HG03060 (cell line): ENCODE data around the gene TALDO1.

Source experiments
- ATAC-seq: cut with Tn5 transposase; IDR thresholded peaks from one replicate; pipeline ENCODE4 v1.9.1; 2021; ENCODE audit warnings: low read depth, moderate number of reproducible peaks; ENCODE audit not compliant: unreplicated experiment

TALDO1 gene

DNA sequence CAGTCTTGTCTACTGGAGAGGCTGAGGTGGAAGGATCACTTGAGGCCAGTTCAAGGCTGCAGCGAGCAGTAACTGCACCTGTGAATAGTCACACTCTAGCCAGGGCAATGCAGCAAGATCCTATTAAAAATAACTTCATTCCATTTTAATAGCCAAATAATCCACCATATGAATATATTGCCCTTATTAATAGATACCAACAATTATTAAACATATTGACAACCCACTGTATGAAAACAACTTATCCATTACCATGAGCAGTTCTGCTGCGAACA is 19.6 kb downstream of the TALDO1 start:
- no peak for ATAC-seq

DNA sequence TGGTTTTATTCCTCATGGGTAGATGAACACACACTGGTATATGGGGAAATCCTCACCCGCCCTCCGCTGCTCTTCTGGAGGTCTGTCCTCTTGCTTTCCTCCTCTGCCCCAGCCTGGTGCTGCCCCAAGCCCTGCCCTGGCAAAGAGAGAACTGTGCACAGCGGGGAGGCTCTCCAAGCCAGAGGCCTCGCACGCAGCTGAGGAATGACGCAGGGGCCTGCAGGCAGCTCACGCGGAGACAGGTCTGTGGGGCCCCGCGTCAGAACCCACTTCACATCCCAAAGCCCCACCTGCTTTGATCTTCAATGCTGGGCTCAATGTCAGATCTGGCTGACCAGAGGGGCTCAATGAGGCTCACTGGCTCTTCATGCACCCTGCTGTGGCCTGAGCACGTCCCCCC is 20.0 kb downstream of the TALDO1 start:
- no peak for ATAC-seq

DNA sequence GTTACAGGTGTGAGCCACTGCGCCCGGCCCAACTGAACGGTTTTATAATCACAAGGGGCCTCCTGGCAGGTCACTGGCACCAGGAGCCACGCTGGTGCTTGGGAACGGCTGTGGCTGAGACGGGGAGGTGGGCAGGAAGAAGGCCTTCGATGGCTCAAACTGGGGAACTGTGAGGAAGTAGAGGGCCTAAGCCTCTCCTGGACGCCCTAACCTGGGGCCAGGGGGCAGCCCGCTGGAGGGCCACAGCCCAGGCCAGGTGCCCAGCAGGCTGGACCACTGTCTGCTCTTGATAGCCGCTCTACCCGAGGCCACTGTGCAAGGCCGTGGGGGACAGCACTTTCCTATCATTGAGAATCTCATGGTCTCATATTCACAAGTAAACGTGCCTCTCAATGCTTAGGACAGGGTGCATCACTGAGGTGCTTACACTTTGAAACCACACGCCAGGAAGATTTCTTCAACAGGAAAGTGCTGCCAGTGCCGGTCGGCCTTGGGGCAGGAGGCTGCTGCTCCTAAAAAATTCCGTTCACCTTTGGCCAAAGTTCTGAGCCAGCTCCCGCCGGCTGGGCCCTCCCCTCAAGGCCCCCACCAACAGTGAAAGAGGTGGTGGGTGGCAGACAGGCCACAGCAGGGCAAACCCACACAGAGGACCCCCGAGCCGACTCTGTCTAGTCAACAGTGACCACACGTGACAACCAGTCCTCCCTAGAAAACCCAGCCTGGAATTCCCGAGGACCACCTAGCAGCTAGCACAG is 22.8 kb downstream of the TALDO1 start:
- no peak for ATAC-seq

DNA sequence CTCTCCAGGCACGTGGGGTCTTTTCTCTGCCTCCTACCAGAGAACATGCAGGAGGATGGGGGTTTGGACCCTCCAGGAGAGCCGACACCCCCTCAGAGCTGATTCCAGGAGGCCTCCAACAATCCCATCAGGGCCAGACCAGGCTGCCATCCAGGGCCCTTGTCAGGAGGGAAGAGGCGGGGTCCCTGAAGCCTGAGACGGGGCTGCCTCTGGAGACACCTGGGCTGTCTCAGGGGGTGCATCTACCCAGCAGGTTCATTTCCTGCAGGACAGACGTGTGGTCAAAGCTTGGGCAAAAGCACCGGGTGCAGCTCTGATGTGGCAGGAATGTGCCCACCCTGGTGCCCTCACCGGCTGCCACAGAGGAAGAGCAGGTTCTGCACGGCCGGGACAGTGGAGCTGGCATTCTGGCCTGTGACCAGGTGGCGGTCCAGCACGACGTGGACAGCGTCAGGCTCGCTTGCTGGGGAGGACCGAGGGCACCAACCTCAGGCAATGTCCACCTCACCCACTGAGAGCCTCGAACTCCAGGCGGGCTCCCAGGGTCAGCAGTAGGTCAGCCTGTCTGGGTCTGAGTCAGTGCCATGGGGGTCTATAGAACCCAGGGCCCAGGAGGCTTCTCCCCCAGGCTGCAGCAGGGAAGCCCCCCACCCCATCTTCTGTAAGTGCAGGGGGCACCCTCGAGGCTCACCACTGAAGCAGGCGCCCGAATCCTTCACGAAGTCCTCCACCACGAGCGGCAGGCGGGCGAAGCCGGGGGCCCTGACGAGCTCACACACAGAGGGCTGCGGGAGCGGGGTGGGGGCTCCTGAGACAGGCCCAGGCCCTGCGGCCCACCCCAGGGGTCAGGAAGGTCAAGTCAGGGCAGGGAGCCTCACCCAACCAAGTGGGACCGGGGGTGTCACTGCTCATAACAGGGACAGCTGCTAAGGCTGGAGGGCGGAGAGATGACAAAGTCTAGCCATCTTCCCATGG is 23.7 kb downstream of the TALDO1 start:
- ATAC-seq: no peak

DNA sequence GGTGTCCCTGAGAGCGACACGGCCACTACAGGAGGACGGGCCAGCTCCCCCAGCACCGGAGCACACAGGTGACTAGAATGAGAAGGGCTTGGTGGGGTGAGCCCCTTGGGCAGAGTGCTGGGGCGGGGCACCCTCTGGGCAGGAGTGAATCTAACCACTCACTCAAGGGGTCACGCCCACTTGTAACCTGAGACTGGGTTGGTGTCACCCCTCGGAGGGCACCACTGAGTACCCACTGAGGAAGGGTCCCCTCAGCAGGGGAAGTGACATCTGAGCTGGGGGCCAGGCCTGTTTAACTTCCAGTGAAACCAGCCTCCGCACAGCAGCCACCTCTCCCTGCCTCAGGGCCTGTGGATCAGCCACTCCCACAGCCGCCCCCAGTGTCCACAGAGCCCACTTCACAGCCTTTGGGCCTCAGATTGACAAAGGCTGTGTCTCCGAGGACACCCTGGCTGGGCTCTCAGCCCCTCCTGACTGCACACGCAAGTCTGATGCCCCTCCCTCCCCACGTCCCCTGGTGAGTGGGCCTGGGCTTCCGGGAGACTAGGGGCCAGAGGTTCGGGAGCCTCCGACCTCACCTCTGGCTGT is 24.4 kb downstream of the TALDO1 start:
- ATAC-seq: no peak

DNA sequence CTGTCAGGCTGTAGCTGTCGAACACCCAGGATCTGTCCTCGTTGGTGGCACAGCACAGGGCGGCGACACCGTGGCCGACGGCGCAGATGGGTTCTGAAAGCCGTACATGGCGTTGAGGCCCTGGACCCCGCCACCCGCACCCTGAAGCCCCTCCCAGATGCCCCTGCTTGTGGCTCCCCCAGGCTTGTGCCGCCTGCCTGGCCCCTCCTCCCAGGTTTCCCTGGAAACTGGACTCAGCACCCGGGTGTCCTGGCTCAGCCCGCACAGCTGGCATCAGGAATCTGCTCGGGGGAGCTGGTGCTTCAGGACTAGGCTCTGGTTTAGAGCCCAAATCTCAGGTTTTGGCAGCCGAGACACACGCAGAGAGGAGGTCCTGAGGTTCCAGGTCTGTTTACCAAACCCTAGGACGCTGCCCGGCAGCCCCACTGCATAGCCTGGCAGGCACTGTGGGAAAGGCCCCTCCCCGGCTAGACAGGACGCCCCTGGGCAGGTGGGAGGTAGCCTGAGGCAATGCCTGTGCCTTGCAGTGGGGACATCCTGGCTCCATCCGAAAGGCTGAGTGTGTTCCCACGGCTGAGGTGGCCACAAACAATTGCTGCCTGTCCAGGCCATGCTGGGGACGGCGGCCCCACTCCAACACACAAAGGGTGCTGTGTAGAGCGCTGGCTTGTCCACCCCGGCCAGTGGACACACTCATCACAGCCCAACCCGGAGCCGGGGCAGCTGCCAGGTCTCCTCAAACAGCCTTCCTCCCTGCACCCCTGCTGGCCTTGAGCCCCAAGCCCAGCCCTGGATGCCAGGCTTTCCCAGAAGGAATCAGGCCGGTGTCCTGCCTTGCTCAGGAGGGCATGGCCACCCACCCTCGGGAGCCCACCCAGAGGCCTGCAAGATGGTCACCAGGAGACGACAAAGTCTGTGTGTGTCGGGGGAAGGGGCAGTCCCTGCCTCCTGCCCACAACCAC is 25.4 kb downstream of the TALDO1 start:
- ATAC-seq: no peak

DNA sequence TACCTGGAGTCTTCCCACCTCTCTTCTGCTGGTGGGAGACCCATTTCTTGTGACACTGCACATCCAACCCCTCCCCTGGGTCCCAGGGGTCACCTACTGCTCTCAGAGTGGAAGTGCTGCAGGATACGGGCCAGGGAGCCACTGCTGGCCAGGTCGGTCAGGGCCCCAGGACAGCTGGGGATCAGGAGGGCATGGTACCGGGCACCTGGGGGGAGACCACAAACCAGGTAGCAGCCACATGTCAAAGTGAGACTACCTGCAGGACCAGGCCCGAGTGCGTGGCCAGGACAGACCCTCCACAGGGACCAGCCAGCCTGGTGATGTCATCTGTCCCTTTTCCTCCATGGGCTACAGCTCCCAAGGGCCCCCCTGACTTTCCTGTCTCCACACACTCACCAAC is 26.2 kb downstream of the TALDO1 start:
- ATAC-seq: no peak

DNA sequence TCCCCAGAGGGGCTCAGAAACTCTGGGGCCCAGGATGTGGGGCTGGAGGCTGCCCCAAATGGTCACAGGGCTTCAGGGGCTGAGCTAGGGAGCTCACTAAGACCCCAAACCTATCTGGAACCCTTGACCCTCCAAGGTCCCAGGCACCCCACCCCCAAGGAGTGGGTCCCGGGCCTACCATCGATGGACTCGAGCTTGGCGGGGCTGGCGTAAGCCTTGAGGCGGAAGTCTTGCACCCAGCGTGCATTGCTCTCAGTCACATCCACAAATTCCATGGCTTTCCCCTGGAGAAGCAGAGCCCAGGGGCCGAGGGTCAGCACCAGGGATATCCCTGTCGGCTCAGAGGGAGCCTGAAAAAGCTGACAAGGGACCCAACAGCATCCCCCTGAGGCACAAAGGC is 26.6 kb downstream of the TALDO1 start:
- no peak for ATAC-seq

DNA sequence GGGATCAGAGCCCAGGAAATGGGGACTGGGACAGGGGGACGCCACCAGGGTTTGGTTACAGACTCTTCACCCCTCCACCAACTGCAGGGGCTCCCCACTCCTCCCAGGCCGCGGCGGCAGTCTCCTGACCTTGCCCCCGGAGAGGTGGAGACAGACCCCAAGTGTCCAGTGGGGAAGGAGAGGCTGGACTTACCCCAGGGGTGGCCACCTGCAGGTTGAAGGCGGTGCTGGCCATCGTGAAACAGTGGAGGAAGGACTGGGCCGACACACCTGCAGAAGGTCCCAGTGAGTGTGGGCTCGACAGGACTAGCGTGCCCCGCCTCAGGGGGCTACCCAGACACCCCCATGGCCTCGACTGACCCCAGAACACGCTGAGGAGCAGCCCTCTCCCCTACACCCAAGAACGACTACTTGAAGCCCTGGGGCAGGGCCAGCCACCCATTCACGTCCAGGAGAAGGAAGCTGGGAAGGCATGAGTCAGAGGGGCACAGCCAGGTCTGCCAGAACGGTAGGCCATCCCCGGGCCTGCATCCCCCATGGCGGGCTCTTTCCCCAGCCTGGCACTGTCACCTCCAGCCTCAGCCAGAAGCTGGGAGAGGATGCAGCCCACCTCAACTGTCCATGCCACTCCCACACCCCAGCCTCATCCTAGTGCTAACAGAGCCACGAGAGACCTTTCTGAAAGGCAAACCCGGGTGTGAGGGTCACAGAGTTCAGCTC is 27.8 kb downstream of the TALDO1 start:
- ATAC-seq: no peak

DNA sequence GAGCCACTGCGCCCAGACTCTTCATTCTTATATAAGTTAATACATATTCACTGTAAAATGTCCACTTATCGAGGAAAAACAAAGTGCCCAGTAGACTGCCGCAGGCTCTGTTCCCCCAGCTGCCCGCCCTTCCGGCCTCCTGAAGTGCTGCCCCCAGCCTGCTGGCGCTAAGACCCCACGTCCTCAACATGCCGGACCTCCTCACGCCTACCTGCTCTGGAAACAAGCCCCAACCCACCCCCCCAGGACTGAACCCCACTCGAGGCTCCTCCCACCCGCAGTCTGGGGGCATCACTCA is 28.9 kb downstream of the TALDO1 start:
- ATAC-seq: no peak

DNA sequence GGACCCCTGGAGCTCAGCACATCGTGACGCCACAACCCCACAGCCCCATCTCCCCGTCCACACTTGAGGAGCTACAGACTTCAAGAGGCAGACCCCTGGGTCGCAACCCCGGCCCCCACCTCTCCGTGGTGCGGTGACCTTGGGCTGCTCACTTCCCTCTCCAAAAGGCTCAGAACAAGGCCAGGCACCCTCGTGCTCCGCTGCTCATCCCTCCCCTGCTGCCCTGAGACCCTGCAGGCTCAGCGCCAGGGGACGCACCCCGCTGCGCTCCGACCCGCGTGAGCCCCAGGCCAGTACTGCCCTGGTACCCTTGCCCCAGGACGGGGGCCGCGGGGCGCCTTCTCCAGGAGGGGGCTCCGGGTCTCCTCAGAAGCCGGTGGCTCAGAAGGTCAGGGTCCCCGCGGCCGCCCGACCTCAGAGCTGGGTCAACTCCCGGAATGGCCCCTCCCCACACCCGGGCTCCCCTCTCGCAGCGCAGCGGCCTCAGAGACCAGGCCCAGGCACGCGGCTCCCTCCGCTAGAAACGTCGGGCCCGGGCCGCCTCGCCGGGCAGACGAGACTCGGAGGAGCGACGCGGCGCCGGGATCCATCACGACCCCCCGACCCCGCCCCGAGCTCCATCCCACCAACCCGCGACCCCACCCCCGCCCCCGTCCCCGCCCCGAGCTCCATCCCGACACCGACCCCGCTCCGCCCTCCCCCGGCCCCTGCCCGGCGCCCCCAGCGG is 29.5 kb downstream of the TALDO1 start:
- no peak for ATAC-seq

DNA sequence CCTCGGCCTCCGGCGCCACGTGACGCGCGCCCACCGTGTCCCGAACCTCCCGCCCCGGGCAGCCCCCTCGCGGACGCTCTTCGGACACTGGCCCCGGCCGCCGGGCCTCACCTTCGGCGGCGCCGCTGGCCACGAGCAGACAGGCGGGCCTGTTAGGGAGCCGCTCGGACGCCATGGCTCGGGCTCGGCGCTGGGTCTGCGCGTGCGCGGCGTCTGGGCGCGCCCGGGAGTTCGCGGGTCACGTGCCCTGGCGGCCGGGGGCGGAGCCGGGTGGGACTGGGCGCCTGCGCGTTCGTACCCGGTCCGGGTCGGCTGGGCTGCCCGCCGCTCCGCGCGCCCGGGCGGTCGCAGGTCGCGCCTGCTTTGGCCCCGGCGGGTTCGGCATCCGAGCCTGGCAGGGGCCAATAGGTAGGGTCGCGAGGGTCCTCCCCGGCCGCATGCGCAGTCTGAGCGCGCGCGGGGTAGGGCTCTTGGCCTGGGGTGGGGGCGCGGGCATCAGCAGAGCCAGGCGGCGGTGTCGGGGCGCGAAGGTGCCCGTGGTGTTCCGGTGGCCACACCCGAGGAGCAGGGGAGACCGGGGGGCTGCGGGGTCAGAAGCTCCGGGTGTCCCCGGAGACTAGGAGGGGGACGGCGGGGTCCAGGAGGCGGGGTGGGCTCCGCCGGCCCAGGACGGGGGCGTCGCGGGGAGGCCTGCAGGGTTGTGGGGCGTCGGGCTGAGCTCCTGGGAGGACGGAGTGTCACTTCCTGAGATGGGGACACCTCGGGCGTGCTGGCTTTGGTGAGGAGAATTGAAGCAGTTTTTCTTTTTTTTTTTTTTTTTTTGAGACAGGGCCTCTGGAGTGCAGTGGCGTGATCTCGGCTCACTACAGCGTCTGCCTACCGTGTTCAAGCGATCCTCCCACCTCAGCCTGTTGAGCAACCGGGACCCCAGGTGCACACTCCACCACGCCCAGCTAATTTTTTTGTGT is 30.3 kb downstream of the TALDO1 start, which contains the start of gene GATD1:
Gene GATD1 (minus strand): TSS at position 200 of the 968 bp plus-strand sequence. CDS start 25 bp downstream, at position 175.
- ATAC-seq: no peak

DNA sequence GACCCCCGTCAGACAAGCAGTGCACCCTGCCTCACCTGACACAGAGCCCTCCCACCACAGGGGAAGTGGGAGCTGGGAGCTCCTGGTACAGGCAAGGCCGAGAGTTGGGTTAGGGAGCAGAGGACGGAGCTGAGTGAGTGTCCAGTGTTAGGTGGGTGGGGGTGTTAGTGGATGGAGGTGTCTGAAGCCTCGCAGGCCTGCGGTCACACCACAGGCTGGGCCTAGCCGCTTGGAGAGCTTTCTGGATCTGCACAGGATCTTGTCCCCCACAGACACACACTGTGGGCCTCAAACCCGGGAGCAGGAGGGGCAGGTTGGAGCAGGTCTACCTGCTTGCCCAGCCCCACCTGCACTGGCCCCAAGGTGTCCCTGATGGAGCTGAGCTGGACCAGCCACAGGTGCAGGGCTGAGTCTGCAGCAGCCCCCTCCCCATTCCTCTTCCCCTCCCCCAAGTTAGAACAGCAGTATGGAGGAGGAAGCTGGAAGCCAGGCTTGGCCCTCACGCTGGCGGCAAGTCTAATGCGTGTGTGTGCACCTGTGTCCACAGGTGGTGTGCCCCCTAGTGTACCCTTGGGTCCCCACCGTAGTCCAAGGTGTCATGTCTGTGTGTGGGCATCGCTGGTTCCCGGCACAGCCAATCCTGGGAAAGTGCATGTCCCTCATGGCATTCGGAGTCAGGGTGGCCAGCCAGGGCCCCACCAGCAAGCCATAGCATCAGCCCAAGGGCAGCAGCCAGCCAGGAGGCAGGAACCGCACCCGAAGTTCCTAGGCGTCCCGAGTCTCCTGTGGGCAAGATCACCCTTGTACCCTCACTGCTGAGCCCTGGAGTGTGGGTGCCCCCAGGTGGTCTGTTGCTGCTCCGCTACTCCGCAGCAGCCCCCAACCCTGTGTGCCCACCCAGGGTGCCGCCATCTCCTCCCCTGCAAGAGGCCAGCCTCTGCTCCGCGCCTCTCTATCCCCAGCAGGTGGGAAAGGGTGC is 32.0 kb downstream of the TALDO1 start:
- no peak for ATAC-seq

DNA sequence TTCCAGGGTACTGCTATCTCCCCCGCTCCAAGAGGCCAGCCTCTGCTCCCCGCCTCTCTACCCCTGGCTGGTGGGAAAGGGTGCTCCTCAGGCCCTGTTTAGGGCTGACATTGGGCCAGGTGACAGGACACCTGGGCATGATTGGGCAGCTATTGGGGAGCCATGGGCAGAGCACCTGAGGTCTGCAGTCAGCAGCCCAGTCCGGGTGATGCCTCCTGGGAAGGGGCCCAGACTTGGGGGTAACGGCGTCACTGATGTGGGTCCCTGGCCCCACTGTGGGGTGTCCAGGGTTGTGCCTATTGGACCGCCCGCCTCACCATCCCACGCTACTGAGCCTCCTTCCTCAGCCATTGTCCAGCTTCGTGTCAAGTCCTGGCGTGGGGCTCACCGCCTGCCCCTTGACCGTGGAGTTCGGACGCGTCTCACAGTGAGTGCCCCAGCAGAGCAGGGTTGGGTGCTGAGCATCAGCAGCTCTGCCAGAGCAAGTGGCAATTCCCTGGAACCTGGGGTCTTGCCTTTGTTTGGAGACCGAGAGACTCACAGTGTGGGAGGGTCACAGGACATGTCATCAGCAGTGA is 32.8 kb downstream of the TALDO1 start:
- ATAC-seq: no peak

DNA sequence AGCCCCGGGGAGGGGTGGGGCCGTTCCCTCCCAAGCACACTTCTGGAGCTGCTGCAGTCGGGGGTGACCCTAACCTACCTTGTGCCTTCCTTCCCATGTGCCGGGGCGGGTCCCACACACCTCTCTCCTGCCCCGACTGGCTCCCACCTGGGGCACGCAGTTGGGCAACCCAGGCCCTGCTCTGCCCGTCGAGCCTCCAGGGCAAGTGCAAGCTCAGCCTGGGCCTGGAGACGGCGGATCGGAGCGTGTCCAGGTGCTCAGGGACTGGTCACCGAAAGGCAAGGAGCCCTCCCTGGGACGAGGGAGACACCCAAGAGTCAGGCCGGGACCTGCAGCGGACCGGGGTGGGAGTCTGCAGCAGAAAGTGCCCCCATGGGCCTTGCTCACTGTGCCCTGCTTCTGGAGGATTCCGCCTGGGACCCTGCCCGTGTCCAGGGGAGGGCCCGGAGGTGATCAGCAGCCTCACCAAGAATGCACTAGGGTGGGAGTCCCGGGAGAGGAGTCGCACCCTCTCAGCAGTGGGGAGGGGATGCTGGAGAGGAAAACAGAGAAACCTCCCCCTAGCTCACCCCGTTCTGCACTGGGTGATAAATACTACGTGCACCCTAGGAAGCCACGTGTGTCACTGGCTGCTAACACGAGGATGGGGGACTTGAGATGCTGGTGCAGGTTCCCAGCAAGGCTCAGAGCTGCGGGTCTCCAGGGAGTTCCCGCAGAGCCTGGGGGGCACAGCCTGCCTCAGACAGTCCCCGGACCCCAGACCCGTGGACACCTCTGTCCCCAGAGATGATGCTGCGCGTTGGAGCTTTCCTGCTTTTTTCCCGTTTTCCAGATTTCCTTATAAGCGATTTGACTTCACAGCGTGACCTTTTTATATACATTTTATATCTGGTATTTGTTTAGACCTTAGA is 35.3 kb downstream of the TALDO1 start:
- no peak for ATAC-seq
